MCF 10A (cell line): Measurements from ENCODE around the gene CELF6. TPM values are rescaled to one million over a fixed set of nuclear protein-coding genes. Genes with fewer than 3 reads are reported as not detected.

Source experiments
- Bru-seq: library from RNA; stranded (reverse); fragments of 400-500 nt; gene quantifications from one replicate; lab custom pipeline; 2021; lab: Mats Ljungman, UMichigan
- BruChase-seq, 2 experiments: library from RNA; stranded (reverse); fragments of 400-500 nt; gene quantifications; one replicate each; lab custom pipeline; 2021; lab: Mats Ljungman, UMichigan
- BruUV-seq: library from RNA; stranded (reverse); fragments of 400-500 nt; replicated peaks from 2 replicates; lab custom pipeline; 2021; lab: Mats Ljungman, UMichigan
- CTCF ChIA-PET: fragments of 300-600 bp; sonication (Branson Sonifier 250); formaldehyde crosslinking; extraction: SDS; loops from one replicate; lab custom pipeline; 2021; ENCODE audit warnings: antibody characterized with exemption, inconsistent platforms; lab: Yijun Ruan, JAX
- POLR2A ChIA-PET: fragments of 300-600, 350-650 bp; sonication (Branson Sonifier 250); formaldehyde crosslinking; extraction: SDS; loops from one replicate; lab custom pipeline; 2020; ENCODE audit warnings: antibody characterized with exemption, inconsistent platforms; lab: Yijun Ruan, JAX
- DNase-seq: peaks from one replicate; pipeline ENCODE4 v3.0.0-alpha.2; 2018; ENCODE audit not compliant: unreplicated experiment
- H3K27ac Mint-ChIP-seq: one replicate; pipeline ENCODE4 v1.8.0; 2022; ENCODE audit warnings: mild to moderate bottlenecking, low read depth, mixed read lengths; ENCODE audit not compliant: unreplicated experiment
- H3K27me3 Mint-ChIP-seq: one replicate; pipeline ENCODE4 v1.8.0; 2022; ENCODE audit warnings: mixed read lengths; ENCODE audit not compliant: insufficient read depth, unreplicated experiment
- H3K36me3 Mint-ChIP-seq: one replicate; pipeline ENCODE4 v1.8.0; 2022; ENCODE audit warnings: mild to moderate bottlenecking, moderate library complexity, mixed read lengths; ENCODE audit not compliant: insufficient read depth, unreplicated experiment
- H3K4me1 Mint-ChIP-seq: one replicate; pipeline ENCODE4 v1.8.0; 2022; ENCODE audit warnings: mixed read lengths; ENCODE audit not compliant: insufficient read depth, unreplicated experiment
- H3K4me3 Mint-ChIP-seq: one replicate; pipeline ENCODE4 v1.8.0; 2022; ENCODE audit warnings: mild to moderate bottlenecking, moderate library complexity, mixed read lengths; ENCODE audit not compliant: unreplicated experiment
- H3K9me3 Mint-ChIP-seq: one replicate; pipeline ENCODE4 v1.8.0; 2022; ENCODE audit warnings: mixed read lengths; ENCODE audit not compliant: unreplicated experiment
- CTCF ChIP-seq: fragments of 200-600 bp; IDR thresholded peaks from one replicate; pipeline ENCODE4 v1.8.0; 2022; ENCODE audit warnings: antibody characterized with exemption, mild to moderate bottlenecking; ENCODE audit not compliant: unreplicated experiment
- intact Hi-C: fragments of 100-400 bp; cut with micrococcal nuclease; formaldehyde crosslinking; loops from 2 replicates; pipeline ENCODE4 v1.14.1; 2022
- long read RNA-seq: library from polyadenylated mRNA; stranded (forward); transcript quantifications from one replicate; pipeline ENCODE4 v2.0.0, GENCODE V29; 2022
- total RNA-seq: library from RNA; stranded (reverse); gene quantifications from 2 replicates; pipeline ENCODE4 v1.2.3, GENCODE V29; 2022

The CELF6 gene
- 0.26 and 0.91 TPM in 2 replicates for total RNA-seq
- Bru-seq, nascent RNA, result percentile 33 among the genes with signal in this experiment
- percentile 40 among the genes with signal in this experiment for BruChase-seq, experiment 1, labeled RNA remaining after a 6-hour chase
- BruChase-seq, experiment 2, labeled RNA remaining after a 2-hour chase, result percentile 50 among the genes with signal in this experiment
- long read RNA-seq, result 0 reads

GRCh38 chr15:72319985-72320671 lies at the start of gene CELF6:
CELF6 (minus strand) TSS chr15:72320157; CDS start chr15:72319874, 283 bp downstream.
- no peaks in the 10 kb centered on the region for H3K36me3 Mint-ChIP-seq
- ChIA-PET CTCF (interaction anchor here (1.5 kb wide), 1 partner anchor 8 kb away, joined by 5 read pairs; no protein-coding TSS in a partner anchor), POLR2A (interaction anchor here (0.6 kb wide), 1 partner anchor 55 kb away, joined by 4 read pairs; no protein-coding TSS in a partner anchor)
- TF ChIP-seq CTCF, result no peak
- peaks cover 13% of the 10 kb centered on the region for H3K9me3 Mint-ChIP-seq
- peaks cover 16% of the 10 kb centered on the region for H3K4me1 Mint-ChIP-seq
- no peak within 1 kb of the TSS for H3K27ac Mint-ChIP-seq
- intact Hi-C loops, result no loop called here
- peak within 1 kb of the TSS; percentile 63 for H3K4me3 Mint-ChIP-seq
- peak; percentile 56 for DNase-seq
- H3K27me3 Mint-ChIP-seq, result peaks cover 23% of the 10 kb centered on the region
- BruUV-seq, result no TSS peak

DNA sequence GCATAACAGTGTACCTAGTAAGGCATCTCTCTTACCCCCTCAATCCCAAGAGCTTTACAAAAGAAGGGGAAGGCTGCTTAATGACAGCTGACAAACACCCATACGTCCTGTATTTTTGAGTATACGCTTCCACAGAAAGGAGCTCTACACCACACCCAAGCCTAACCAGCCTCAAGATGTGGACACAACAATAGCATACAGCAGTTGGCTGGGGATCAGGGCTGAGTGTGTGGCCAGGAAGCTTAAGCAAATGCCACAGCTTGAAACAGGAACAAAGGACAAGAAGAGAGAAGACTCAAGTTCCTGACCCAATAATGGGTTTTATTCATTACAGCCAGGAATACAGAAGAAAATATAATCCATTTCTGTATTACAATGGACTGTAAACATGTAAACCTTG lies 48.9 kb upstream of the CELF6 start:
- POLR2A ChIA-PET, result interaction anchor here (0.9 to 1.2 kb wide), 2 partner anchors 10 to 106 kb away, joined by 3 read pairs; no protein-coding TSS in a partner anchor
- Mint-ChIP-seq H3K36me3 (peaks cover 31% of the 10 kb centered on the region), H3K9me3 (no peaks in the 10 kb centered on the region), H3K4me3 (no peak overlapping the region), H3K4me1 (peaks cover 5% of the 10 kb centered on the region), H3K27ac (no peak overlapping the region), H3K27me3 (no peaks in the 10 kb centered on the region)
- CTCF ChIA-PET, result interaction anchor here (0.6 to 1.0 kb wide), 2 partner anchors 28 to 93 kb away, joined by 3 read pairs; no protein-coding TSS in a partner anchor
- DNase-seq, result no peak
- no TSS peak for BruUV-seq
- intact Hi-C loops, result no loop called here
- no peak for TF ChIP-seq CTCF

GRCh38 chr15:72368325-72368724 lies 48.4 kb upstream of the CELF6 start:
- no peaks in the 10 kb centered on the region for H3K9me3 Mint-ChIP-seq
- H3K27me3 Mint-ChIP-seq, result no peaks in the 10 kb centered on the region
- POLR2A ChIA-PET, result interaction anchor here (0.7 to 1.2 kb wide), 3 partner anchors 10 to 219 kb away, joined by 3 read pairs; no protein-coding TSS in a partner anchor
- peaks cover 30% of the 10 kb centered on the region for H3K36me3 Mint-ChIP-seq
- CTCF ChIA-PET, result interaction anchor here (0.6 to 1.0 kb wide), 3 partner anchors 23 to 94 kb away, joined by 3 read pairs; no protein-coding TSS in a partner anchor
- peaks cover 5% of the 10 kb centered on the region for H3K4me1 Mint-ChIP-seq
- TF ChIP-seq CTCF, result no peak
- no peak for DNase-seq
- no TSS peak for BruUV-seq
- intact Hi-C loops, result no loop called here
- no peak overlapping the region for H3K27ac Mint-ChIP-seq
- no peak overlapping the region for H3K4me3 Mint-ChIP-seq

DNA sequence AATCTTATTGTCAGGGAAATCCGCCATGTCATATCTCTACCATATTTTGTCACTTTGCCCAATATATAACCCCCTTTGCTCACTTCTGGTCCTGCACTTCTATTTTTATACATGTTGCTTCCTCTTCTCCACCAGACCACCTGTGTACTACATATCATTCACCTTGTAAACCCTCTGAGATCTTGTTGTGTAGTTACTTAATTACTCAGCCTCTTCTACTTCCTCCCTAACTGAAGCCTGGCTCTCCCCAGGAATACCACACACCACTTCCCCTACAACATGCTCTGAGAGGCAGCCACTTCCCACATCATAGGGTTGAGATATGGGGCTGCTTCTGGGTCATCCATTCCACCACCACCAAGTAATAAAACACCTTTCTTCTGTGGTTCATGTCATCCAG lies 45.9 kb upstream of the CELF6 start:
- Mint-ChIP-seq H3K9me3 (no peaks in the 10 kb centered on the region), H3K27ac (peak overlapping the region; percentile 43), H3K27me3 (no peaks in the 10 kb centered on the region), H3K4me3 (no peak overlapping the region), H3K4me1 (peaks cover 5% of the 10 kb centered on the region), H3K36me3 (peaks cover 27% of the 10 kb centered on the region)
- ChIA-PET POLR2A (interaction anchor here (0.7 kb wide), 1 partner anchor 10 kb away, joined by 8 read pairs; the partner anchor contains the start of gene HEXA), CTCF (no interaction called here)
- no TSS peak for BruUV-seq
- intact Hi-C loops, result no loop called here
- no peak for TF ChIP-seq CTCF
- no peak for DNase-seq
